HG03565 (cell line): ENCODE measurements around the gene TGFBR2.

Experiments used
- ATAC-seq: cut with Tn5 transposase; IDR thresholded peaks from one replicate; pipeline ENCODE4 v1.9.1; 2021; ENCODE audit warnings: mild to moderate bottlenecking, moderate library complexity; ENCODE audit not compliant: unreplicated experiment

TGFBR2 gene

DNA sequence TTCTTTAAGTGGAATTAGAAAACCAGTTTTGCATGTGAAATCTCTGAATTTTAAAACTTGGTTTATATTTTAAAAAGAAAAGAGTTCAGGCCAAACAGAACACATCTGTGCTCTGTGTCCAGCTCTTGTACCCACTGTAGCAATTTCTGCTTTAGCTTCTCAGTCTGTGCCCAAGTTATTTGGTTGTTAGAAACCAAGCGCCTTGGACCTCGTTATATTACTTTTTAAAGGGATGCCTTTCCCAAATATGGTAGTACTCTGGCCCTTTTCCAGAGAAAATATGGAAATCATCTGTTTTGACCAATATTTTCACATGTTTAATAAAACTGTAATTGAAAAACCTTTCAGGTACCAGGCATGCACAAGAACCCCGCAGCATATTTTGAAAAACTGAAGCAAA, 27.3 kb downstream of the TGFBR2 start:
- ATAC-seq, result no peak

DNA sequence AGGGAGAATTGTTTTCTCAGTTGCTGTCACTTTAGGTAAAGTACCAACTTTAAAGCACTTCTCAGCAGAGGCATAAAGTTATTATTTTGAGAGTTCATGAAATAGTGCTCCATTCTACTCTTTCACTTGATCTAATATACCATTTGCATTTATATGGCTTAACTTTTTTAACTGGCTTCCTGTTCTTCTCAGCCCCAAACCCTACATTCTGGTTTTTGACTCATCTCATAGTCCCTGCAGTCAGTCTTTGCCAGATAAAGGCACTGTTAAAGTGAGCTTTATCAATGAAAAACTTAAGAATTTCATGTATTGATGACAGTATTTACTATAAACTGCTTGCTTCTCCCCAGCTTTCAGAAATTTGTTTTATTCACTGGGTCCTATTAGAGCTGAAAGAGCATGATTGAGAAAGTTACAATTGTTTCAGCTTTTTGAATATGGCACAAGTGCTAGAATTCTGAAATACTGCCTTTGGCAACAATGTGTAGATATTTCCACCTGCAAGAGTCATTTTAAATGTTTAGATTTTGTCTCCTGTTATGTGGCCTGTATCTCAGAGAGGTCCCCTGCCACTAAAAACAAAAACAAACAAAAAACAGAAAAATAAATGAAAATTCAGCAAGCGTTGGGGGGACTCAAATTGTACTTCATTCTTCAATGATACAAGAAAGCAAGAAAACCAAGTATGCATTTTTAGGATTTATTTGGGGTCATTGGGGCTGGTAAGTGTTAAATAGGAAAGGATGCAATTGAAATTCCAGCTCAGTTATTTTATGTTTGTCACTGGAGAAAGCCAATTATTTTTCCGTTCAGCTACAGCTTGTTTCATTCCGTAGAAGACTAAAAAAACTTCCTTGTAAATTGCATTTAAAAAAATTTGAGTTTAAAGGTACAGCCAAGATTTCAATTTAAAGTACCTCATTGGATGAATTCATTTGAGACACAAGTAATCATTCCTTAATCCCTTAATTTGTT, 28.6 kb downstream of the TGFBR2 start:
- ATAC-seq, result no peak

DNA sequence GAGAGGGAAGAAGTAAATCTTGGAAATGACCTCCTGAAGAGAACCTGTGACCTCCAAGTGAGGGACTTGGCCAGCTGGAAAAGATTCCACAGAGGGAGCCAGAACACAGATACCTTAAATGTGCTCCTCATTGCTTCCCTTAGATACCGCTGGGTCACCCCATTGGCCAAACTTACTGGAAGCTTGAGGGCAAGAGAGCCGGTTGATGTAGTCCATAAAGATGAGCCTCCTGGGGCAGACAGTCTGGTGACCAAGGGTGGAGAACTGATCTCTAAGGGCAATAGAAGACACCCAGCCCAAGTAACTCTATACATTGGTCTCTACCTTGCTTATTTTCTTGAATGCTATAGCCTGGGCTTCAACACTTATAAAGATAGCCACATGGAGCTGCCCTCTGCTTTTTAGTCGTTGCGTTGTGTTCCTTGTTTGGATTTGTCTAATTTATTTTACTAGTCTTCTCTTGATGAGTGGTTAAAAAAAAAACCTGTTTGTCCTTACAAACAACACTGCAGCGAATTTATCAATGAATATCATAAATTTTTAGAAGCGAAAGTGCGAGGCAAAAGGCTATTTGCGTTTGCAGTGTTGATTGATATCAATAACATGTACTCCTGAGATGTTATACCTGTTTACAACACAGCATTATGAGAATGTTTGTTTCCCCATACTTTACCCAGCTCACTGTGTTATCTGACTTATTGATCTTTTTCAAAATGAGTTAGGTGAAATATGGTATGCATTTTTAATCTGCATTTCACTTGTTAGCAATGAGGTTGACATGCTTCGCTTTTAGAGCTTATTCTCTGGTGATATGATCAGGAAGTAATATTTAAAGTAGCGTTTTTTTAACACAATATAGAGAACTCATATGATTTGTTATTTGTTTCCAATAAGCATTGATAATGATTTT, 31.2 kb downstream of the TGFBR2 start:
- no peak for ATAC-seq

DNA sequence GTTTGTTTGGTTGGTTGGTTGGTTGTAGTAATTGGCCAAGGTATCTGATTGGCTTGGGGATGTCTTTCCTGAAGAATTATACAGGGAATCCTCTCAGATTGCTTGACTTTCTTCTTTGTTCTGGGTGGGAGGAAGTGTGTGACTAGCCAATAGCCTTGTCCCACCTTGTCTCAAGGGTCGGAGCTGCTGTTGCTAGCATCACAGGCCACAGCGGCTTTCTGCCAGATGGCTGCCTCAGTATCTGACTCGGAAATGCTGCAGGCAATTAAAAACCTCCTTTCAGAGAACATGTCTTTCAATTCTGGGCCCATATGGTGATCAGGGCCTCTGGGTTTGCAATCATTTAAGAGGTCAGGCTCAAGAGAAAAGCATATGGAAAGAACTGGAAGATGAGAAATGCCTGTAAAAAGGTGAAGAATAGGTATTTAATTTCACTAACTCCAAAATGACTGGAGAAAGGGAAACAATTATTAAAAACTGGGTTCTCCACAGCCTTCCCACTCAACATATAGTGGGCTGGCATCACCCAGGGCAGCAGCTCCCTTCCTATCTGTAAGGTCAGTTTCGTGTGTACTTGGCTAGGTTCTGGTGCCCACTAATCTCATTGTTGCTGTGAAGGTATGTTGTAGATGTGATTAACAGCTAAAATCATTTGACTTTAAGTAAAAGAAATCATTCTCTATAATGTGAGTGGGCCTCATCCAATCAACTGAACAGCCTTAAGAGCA, 32.4 kb downstream of the TGFBR2 start:
- ATAC-seq, result no peak

DNA sequence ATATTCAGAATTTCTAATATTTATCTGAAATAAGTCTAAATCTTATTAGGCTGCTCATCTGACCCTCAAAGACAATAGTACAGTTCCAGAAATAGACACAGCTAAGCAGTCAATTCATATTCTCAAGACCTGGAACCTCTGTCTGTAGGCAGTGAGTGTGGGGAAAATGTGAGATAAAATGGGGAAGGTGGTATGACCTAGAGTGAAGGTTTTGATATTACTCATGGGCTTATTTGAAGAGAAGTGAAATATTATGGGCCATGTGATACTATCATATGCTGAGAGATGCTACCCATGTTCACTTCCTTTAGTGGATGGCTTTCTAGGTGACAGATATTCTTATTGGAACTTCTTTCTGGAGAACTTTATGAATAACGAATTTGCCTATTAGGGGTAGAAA, 33.5 kb downstream of the TGFBR2 start:
- peak; percentile 80 for ATAC-seq

DNA sequence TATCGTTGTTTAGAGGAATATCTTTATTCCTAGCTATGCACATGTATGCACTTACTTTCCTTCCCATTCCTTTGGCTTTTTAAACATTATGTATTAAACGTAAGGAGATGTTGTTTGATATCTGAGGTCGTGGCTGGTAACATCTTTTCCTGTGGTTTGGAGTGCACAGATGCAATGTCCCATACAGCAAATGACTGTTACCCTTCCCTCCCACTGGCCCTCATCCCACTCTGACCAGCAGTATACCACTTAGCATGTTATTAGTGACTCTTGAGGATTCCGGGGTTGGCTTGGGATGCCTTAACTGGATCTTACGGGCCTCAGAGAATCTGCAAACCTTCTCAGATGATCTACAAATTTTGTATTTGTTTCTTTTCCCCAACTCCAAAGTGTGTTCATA, 34.5 kb downstream of the TGFBR2 start:
- no peak for ATAC-seq

DNA sequence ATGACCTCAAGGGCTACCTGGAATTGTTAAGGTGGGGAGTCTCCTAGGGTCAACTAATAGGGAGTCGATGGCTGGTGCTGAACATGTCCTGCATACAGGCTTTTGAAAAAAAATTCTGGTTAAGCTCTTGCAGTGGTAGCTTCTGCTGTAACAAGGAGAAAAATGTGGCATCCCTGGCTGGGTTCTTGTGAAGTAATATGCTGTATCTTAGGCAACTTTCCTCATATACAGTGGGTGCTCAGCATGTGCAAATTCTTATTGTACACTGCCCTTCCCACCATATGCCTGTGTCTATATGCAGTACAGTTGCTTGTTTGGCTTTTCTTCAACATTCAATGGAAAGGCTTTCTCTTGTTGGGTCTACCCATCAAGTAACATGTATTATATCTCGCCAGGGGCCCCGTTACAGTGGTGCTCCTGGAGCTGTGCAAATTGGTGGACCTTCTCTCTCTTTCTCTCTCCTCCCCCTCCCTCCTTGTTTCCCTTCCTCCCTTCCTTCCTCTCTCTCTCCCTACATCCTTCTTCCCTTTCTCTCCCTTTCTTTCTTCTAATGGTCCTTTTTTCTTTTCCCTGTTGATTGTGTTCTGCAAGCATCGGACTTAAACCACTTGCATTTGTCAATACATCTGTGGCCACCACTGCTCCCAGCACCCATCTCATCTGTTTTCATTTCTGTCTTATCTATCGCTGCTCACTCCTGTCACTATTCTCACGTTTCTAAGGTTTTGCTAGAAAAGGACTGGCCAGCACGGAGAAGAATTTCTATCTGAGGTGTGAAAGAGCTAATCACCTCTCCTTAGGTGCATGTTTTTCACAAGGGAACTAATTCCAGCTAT, 35.2 kb downstream of the TGFBR2 start:
- ATAC-seq, result no peak

DNA sequence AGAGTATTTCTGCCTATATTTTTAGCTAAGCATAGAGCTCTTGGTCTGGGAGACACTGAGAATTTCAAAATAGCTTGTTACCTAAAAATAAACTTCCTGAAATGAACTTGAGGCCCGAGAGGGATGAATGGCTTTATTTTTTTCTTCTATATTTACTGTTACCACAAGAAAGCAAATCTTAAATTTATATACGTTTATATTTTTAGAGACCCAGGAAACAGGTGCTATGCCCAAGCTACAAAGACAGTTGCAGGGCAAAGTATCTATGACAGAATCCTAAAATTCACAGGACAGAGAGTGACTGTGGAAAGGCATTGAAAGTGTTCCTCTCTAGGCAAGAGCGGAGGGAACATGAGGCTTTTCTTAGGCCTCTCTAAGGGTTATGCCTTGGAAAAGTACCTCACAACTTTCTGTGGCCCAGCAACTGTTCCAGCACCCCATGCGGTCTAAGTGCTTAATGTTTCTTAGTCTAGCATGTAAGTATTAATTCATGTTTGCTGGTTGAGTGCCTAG, 36.5 kb downstream of the TGFBR2 start:
- no peak for ATAC-seq

DNA sequence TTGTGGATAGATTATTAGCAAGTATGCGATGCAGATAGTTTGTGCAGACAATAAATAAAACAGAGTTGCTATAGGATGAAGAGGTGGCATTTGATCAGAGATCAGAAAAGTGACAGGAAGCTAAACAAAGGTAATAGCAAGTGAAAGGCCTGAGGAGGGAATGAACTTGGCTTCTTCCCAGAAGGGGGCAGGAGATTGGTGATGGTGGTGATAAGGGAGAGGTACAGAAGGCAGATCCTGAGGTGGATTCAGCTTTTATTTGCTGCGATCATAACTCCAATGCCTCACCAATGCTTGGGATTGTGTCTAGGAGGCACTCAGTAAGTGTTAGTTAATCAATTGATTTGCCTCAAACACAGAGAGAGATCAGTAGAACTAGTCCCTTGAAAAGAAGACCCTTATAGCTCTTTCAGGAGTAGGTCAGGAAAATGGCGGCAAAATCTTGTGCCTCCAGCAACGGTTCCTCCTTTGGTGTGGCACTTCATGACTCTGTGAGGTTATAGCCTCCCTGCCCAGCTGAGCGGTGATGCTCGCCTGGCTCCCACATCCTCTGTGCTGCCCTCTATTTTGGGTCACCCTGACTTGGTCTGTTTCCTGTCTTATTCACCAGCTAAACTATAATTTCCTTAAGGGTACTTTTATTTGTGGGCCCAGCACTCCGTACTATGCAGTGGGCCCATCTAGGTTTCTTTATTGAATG, 37.5 kb downstream of the TGFBR2 start:
- no peak for ATAC-seq

DNA sequence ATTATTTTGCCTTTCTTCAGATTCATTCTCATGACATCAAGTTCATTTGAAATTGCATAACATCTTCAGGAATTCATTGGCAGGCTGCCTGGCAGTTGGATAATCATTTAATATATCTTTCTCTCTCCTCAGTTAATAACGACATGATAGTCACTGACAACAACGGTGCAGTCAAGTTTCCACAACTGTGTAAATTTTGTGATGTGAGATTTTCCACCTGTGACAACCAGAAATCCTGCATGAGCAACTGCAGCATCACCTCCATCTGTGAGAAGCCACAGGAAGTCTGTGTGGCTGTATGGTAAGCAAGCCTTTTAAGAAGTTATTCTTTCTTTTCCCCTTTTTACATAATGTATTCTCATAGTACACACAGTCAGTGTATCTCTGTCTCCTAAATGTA, 38.2 kb downstream of the TGFBR2 start:
- ATAC-seq, result peak; percentile 63

DNA sequence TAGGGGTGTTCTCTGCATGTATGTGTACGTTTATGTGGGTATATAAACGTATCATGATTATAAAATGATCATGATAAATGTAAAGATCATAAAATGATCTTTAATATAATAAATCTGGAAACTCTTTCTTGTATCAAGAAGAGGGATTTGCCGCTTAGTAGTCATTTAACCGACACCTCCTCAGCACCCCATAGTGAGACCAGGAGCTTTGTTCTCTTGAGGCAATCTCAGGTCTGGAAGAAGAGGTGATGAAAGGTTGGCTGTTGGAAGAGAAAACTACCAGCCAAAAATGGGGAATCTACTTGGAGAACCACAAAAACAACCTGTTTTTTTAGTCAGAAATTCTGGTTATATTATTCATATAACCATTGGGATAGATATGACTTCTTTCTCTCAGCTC, 38.7 kb downstream of the TGFBR2 start:
- no peak for ATAC-seq

DNA sequence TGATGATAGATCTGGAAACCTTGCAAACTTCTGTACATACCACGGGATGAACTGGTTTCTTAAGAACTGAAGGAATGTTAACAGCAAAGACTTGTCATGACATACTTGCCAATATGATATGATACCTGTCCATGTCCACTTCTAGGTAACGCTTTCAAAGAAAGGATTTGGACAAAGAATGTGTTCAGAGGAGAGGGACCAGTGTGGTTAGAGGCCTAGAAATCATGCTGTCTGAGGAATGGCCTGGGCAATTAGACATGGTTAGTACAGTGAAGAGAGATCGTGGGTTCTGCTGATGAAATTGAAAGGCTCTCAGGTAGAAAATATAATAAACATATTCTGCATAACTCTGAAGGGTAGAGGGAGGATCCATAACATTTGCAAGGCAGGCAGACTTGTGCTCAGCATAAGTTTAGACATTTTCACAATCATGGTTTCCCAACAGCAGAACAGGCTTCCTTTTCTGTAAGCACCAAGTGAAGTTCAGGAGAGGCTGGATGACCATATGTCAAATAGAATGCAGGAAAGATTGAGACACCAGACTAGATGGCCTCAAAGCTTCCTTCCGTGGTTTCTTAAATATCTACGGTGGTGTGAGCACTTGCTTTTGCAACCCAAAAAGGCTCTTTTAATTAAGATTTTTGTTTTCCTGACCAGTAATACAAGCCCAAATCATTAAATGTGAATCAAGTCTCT, 39.9 kb downstream of the TGFBR2 start:
- ATAC-seq, result no peak

DNA sequence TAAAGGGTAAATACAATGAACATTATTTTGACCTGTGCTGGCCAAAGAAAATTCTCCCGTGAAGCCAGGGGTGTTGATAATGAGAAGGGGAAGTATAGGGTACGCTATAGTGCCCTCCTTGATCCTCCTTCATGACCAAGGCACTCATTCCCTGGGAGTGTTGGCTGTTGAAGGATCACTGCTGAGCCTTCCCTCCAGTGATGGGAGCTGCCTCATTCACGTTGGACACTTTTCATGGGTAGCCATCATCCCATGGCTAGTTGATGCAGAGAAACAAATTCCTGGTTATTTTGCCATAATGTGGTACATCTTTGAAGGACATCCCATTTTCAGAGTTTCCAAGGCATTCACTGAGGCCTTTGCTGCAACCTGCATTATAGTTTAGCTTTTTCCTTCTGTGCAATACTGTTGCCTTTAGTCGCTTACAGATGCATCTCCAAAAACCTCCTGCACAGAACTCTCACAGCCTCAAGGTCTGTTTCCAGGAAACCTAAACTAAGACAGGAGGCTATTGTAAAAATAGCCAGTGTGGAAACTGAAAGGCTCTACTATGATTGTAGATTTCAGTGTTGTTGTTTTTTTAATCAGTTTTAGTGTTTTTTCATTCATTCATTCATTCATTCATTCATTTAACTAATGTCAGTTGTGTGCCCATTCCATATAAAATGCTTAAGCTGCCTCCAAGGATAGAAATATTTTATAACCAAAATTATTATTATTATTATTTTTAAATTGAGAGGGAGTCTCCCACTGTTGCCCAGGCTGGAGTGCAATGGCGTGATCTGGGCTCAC, 40.8 kb downstream of the TGFBR2 start:
- ATAC-seq, result no peak

DNA sequence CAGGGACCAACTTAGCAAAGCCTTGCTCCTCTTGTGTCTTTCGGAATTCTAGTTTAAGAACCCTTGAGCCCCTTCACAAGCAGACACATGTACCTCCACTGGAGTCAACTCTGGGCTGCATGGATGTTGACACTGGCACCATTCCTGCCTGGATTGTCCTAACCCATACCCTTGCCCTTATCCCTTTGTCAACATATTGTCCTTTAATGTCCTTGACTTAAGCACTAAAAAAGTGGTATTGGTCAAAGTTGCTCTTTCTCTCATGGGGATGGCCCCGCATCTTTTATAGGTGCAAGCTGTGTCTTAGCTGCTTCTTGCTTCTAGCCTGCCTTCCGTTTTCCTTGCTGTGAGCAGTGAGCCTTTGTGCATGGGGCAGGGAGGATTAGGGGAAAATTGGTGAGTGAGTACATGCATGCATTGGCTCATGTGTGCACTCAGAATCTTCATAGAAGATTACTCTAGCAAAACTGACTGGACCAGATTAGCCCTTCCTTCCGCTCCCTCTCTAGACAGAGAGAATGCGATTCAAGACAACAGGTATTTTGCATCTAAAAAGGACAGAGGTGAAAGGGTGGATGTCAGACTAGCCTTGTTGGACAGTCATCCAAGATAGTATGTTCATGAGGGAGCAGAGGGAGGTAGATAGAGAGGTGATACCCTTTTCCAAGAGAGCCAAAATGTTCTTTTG, 42.4 kb downstream of the TGFBR2 start:
- no peak for ATAC-seq

DNA sequence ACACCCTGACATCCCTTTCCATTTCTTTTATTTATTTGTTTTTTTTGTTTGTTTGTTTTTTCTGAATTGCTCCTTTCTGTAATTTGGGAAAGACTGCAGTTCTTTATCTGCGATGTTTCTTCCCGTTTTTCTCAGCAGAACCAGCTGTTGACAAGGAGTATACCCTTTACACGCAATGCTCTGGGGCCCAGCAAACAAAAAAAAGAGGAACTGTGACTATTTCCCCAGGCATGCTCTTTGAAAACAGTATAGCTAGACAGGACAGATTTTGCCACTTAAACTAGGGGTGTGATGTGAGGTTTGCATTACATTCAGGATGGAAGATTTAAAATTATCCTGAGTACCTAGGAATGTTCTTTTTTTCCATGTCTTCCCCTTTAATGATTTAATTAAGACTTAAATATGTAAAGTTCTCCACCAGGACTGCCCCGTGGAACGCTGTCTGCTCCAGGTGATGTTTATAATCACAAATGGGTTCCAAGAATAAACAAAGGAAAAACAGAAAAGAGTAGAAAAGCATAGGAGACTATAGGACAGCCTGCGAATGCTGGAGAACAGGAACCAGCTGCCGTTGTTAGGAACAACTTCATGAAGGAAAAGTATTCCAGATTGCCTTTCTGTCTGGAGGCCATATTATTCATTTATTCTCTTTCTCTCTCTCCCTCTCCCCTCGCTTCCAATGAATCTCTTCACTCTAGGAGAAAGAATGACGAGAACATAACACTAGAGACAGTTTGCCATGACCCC, 43.3 kb downstream of the TGFBR2 start:
- ATAC-seq, result peak; percentile 48

DNA sequence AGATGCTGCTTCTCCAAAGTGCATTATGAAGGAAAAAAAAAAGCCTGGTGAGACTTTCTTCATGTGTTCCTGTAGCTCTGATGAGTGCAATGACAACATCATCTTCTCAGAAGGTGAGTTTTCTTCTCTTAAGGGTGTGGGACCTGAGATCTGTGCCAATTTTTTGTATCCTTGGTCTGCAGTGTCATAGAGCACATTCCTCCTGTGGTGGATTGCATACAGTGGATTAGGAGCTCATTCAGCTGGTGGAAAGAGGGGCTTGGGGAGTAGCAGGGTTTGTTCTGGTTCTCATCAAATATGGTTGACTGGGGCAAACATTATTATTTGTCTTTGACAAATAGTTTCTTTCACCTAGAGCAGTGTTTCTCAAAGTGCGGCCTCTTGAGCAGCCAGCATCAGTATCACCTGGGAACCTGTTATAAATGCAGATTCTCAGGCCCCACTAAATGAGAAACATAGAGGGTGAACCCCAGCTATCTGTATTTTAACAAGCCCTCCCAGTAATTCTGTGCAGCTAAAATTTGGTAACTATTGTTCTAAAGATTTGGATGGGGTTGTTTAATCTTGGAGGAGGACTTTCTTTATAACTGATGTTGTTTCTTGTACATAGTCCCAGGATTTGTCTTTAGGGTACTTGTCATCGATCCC, 44.1 kb downstream of the TGFBR2 start:
- ATAC-seq, result no peak
